Measurements from ENCODE around the gene RALB.

GRCh38 chr2:120231564-120231973, 21.1 kb upstream of the RALB start:
- TF ChIP-seq CTCF (IDR thresholded peaks at IDR 0.05) = no peak
- TF ChIP-seq POLR2A (IDR thresholded peaks at IDR 0.05; ENCODE audit: low read depth) = no peak

Data from esophagus muscularis mucosa (tissue), 3 donors.